Measurements from ENCODE around the gene RNASE12.

DNA sequence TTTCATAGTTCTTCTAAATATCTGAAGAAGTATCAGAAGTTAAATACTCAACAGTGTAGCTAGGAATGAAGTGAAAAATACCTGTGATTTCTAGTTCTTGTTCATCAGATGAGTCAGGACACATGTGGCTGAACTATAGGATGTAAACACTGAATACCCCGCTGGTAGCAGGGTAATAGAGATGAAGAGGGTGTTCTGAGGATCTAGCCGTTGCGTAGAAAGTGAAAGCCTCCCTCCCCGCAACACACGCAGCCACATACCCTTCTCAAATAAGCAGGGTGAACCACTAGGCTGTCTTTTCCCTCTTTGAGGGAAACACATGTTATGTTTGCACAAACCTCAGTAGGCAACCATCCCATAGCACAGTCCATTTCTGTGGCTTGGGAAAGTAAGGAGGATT is 16.4 kb upstream of the RNASE12 start:
- TF ChIP-seq, protein P1, sequence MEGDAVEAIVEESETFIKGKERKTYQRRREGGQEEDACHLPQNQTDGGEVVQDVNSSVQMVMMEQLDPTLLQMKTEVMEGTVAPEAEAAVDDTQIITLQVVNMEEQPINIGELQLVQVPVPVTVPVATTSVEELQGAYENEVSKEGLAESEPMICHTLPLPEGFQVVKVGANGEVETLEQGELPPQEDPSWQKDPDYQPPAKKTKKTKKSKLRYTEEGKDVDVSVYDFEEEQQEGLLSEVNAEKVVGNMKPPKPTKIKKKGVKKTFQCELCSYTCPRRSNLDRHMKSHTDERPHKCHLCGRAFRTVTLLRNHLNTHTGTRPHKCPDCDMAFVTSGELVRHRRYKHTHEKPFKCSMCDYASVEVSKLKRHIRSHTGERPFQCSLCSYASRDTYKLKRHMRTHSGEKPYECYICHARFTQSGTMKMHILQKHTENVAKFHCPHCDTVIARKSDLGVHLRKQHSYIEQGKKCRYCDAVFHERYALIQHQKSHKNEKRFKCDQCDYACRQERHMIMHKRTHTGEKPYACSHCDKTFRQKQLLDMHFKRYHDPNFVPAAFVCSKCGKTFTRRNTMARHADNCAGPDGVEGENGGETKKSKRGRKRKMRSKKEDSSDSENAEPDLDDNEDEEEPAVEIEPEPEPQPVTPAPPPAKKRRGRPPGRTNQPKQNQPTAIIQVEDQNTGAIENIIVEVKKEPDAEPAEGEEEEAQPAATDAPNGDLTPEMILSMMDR (conservative IDR thresholded peaks at IDR 0.05; ENCODE audit: low read depth, low read length) = no peak
- TF ChIP-seq EZH2 (IDR thresholded peaks at IDR 0.05; ENCODE audit: borderline replicate concordance, low read depth, low read length, poor library complexity, severe bottlenecking) = no peak
